Esophagus squamous epithelium (tissue), 4 donors: ENCODE measurements around the gene SLC9C2.

Source experiments
- CTCF ChIP-seq, 6 experiments: fragments of 450-650 bp in 4 of 6; fragments of 200-600 bp in 2 of 6; sonication (generic) in 2 of 6; IDR thresholded peaks; one replicate each; pipeline ENCODE4 v1.5.1; 2016 to 2019; ENCODE audit warnings: antibody characterized with exemption in 6 of 6, mild to moderate bottlenecking in 4 of 6, moderate library complexity in 4 of 6
- POLR2A ChIP-seq, 4 donors: fragments of 450-650 bp; IDR thresholded peaks; one replicate each; pipeline ENCODE4 v1.6.1; 2017; ENCODE audit warnings: antibody characterized with exemption in 4 of 4, mild to moderate bottlenecking in 4 of 4, moderate library complexity in 3 of 4

- no peak for TF ChIP-seq CTCF (IDR thresholded peaks at IDR 0.05)
- TF ChIP-seq POLR2A (IDR thresholded peaks at IDR 0.05), result no peak
These were observed 127.2 kb downstream of the SLC9C2 start for GRCh38 chr1:173475564-173476196.
